ENCODE results near the gene GGCX.

The GGCX gene

DNA sequence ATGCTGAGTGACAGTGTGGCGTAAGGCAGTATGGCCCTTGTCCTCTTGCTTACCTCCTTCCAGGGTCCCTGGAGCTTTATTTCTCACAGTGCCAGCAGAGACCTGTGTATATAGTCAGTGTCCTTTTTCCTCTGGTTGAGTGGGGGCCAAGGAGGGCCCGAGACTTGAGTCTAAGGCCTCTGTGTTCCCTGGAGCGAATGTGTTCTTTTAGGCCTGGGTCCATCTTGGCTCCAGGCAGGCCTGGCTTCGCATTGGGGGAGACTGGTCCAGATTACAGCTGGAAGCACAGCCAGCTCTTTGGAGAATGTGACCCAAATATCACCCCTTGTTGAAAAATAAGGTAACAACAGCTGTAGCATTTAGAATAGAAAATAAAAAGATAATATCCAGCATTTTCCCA lies 27.9 kb upstream of the GGCX start:
- ATAC-seq (replicated peaks) (no peak), DNase-seq (no peak)
- no peaks in the 10 kb centered on the region for H3K9me3 Mint-ChIP-seq
- no peaks in the 10 kb centered on the region for H3K27me3 Mint-ChIP-seq
- H3K36me3 Mint-ChIP-seq (ENCODE audit: insufficient read depth), result peaks cover 6% of the 10 kb centered on the region
- H3K4me1 Mint-ChIP-seq (ENCODE audit: low read depth in 2 of 2), result peaks cover 23 to 42% of the 10 kb centered on the region in 2 donors
- peak overlapping the region in 1 of 2 donors; percentile 10 for H3K27ac Mint-ChIP-seq
- H3K4me3 Mint-ChIP-seq, result no peak overlapping the region

DNA sequence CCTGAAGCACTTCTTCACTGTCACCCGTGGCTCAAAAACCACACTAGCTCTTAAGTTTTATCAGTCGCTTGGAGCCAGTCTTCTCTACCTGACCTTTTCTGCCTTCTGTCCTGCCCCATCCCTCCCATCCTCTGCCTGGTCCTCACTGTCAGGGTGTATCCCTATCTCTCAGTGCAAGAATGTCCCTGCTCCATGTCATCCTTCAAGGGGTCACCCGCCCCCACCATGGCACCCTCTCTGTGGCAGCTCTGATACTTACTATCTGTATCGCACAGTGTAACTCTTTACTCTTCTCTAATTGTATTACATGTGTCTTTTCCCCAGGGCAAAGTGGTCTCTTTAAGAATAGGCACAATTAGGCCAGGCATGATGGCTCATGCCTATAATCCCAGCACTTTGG lies 27.4 kb upstream of the GGCX start:
- H3K4me3 Mint-ChIP-seq, result no peak overlapping the region
- no peaks in the 10 kb centered on the region for H3K9me3 Mint-ChIP-seq
- no peak for ATAC-seq (replicated peaks)
- H3K27me3 Mint-ChIP-seq, result no peaks in the 10 kb centered on the region
- peaks cover 6% of the 10 kb centered on the region for H3K36me3 Mint-ChIP-seq (ENCODE audit: insufficient read depth)
- H3K27ac Mint-ChIP-seq, result peak overlapping the region; percentile 13 to 70
- no peak for DNase-seq
- H3K4me1 Mint-ChIP-seq (ENCODE audit: low read depth in 2 of 2), result peaks cover 21 to 39% of the 10 kb centered on the region in 2 donors

DNA sequence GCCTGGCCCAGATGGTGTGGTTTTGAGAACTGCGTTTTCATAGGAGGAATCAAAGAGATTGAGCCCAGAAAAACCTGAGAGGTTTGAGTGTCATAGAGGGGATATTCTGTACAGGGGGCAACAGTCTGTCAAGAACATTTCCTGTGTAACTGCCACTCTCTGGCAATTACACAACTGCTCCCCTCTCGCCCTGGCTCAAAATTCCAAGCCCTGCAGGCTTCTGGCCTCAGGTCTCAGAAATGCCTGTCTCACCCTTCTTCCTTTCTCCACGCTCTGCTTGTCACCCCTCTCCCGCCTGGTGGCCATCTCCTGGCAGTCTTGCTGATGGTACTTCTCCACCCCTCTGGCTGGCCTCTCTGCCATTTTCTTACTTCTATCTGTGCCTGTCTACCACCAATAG lies 26.9 kb upstream of the GGCX start:
- Mint-ChIP-seq H3K4me3 (no peak overlapping the region), H3K4me1 (ENCODE audit: low read depth in 2 of 2) (peaks cover 25 to 40% of the 10 kb centered on the region in 2 donors), H3K36me3 (ENCODE audit: insufficient read depth) (peaks cover 6% of the 10 kb centered on the region), H3K9me3 (no peaks in the 10 kb centered on the region), H3K27me3 (no peaks in the 10 kb centered on the region), H3K27ac (peak overlapping the region; percentile 13 to 70)
- ATAC-seq (replicated peaks) (no peak), DNase-seq (no peak)

DNA sequence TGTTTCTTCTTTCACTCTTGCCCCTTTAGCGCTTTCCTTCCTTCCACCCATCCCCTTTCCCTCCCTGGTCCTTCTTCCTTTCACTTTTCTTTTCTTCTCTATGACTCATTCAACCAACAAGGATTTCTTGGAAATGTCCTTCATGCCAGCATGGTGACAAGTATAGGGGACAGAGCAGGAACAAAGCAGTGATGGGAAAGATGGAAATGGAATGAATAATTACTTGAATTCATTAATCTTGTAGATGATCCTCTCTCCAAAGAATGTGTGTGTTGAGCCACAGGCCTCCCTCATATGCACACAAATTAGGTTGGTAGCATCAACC lies 24.4 kb upstream of the GGCX start:
- ATAC-seq (replicated peaks) (no peak), DNase-seq (no peak)
- H3K4me1 Mint-ChIP-seq (ENCODE audit: low read depth in 2 of 2), result peaks cover 31 to 41% of the 10 kb centered on the region in 2 donors
- H3K9me3 Mint-ChIP-seq, result no peaks in the 10 kb centered on the region
- peak overlapping the region; percentile 78 to 85 for H3K4me3 Mint-ChIP-seq
- H3K27ac Mint-ChIP-seq, result peak overlapping the region; percentile 89 to 90
- peaks cover 6% of the 10 kb centered on the region for H3K36me3 Mint-ChIP-seq (ENCODE audit: insufficient read depth)
- no peaks in the 10 kb centered on the region for H3K27me3 Mint-ChIP-seq

DNA sequence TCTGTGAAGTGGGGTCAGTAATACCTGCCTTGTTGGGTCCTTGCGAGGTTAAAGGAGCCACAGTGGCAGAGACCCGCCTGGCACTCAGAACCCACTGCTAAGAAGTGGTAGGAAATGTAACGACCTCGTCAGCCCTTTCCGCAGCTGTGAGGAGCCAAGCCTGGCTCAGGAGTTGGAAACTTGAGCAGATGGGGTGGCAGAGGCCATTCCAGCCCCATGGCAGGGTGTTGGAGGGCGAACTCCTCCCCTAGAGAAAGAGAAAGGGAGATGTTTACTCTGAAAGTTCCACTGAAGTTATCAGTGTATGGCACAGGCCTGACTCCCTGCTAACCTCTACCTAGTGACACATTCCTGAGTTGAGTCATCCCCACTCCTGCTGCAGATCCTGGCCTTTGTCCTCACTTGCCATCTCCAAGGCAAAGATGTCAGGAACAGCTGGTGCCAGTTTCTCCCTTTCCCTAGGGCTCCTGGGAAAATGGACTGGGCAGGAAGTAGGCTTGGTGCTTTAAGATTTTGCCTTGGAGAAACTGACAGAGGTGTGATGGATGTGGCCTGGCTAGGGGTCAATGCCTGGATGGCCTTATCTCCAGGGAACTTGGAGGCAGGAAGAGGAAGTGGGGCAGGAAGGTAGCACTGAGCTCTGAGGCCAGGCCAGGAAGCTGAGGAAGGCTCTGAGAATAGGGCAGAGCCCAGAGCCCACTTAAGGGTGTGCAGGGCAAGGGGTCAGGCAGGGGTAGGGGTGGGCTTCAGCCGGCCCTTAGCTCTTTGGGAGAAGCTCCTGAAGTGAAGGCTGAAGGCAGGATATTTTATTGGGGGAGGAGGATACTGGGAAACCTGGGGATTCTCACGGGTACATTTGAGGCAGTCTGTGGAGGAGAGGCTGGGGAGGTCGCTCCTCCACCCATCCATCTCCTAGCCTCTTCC lies 23.8 kb upstream of the GGCX start:
- Mint-ChIP-seq H3K27ac (peak overlapping the region; percentile 89 to 90), H3K27me3 (no peaks in the 10 kb centered on the region), H3K4me3 (peak overlapping the region; percentile 78 to 85), H3K4me1 (ENCODE audit: low read depth in 2 of 2) (peaks cover 33 to 40% of the 10 kb centered on the region in 2 donors), H3K36me3 (ENCODE audit: insufficient read depth) (peaks cover 4% of the 10 kb centered on the region), H3K9me3 (no peaks in the 10 kb centered on the region)
- ATAC-seq (replicated peaks) (peak; percentile 50), DNase-seq (peak in 1 of 3 experiments; percentile 18)

DNA sequence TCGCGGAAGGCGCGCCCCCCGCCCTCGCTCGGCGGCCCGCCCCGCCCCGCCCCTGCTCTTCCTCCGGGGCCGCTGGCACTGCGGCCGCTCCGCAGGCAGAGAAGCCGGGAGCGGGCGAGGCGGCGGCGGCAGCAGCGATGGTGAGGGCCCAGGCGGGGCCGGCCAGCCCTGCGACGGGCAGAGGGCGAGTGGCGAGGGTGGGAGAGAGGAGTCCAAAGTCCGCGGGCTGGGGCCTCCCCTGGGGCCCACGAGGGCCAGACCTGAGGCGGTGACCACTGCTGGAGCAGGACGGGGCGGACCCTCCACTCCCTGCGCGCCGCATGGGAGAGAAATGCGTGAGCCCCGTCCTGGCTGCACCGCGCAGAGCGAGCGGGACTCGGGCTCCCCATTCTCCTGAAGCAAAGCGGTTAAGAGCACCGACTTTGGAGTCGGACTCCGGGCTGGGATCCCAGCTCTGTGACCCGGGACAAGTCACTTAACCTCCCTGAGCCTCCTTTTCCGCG lies 23.1 kb upstream of the GGCX start, which contains the start of gene VAMP5:
TSS of gene VAMP5 (plus strand) at position 78 of the 503 bp plus-strand sequence. CDS start at position 138, 60 bp downstream.
- peak; percentile 69 for ATAC-seq (replicated peaks)
- no peaks in the 10 kb centered on the region for H3K27me3 Mint-ChIP-seq
- H3K36me3 Mint-ChIP-seq (ENCODE audit: insufficient read depth), result peaks cover 8% of the 10 kb centered on the region
- peak within 1 kb of the TSS; percentile 89 to 90 for H3K27ac Mint-ChIP-seq
- peak in 1 of 3 experiments; percentile 15 for DNase-seq
- H3K9me3 Mint-ChIP-seq, result no peaks in the 10 kb centered on the region
- H3K4me1 Mint-ChIP-seq (ENCODE audit: low read depth in 2 of 2), result peaks cover 39 to 43% of the 10 kb centered on the region in 2 donors
- peak within 1 kb of the TSS; percentile 78 to 85 for H3K4me3 Mint-ChIP-seq

DNA sequence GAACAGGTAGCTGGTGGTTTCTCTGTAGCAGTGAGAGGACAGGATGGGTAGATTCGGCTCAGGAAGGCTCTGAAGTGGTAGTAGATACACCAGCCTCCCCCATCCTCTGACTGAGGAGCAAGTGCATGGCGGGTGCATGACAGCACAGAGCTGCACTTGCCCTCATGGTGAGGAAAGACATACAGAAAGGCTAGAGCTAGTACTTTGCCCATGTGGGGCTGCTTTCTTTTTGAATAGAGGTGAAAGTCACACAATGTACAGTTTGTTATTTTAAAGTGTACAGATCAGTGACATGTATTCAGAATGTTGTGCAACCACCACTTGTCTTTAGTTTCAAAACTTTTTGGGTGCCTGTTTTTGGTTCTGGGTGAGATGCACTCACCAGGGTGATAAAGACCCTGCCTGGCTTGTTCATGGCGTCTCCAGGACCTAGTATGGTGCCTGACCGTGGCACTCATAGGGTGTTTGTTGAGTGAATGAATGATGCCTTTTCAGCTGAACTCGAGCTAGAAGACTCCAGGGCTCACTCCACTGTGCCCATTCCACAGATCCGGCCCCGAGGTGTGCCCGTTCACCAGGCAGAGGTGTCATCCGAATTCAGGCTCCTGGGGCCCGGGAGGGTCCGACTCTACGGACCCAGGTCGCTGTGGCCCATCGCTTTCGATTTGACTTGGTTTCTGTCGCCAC lies 22.5 kb upstream of the GGCX start:
- H3K4me1 Mint-ChIP-seq (ENCODE audit: low read depth in 2 of 2), result peaks cover 42 to 48% of the 10 kb centered on the region in 2 donors
- peak overlapping the region; percentile 86 to 89 for H3K27ac Mint-ChIP-seq
- H3K36me3 Mint-ChIP-seq (ENCODE audit: insufficient read depth), result peaks cover 11% of the 10 kb centered on the region
- no peaks in the 10 kb centered on the region for H3K9me3 Mint-ChIP-seq
- DNase-seq, result peak in 1 of 3 experiments; percentile 23
- peak overlapping the region; percentile 78 to 85 for H3K4me3 Mint-ChIP-seq
- H3K27me3 Mint-ChIP-seq, result no peaks in the 10 kb centered on the region
- peak; percentile 44 for ATAC-seq (replicated peaks)

DNA sequence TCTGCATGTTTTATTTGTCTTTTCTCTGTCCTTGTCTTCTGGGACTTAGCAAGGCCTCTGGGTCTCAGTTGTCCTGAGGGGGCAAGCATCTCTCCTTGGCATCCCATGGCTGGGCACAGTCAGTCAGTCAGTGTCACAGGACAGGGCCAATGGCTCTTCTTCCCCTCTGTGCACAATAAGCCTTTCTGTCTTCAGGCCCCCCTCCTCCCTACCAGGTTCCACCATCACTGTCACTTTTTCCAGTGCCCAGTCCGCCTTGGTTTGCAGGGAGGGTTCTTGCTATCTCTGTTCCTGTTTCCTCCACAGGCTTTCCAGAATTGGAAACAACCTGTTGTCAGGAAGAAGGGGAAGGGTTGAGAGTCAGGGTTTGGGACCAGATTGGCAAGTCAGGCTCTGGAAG lies 21.2 kb upstream of the GGCX start:
- peaks cover 49 to 54% of the 10 kb centered on the region in 2 donors for H3K4me1 Mint-ChIP-seq (ENCODE audit: low read depth in 2 of 2)
- H3K27me3 Mint-ChIP-seq, result no peaks in the 10 kb centered on the region
- no peak overlapping the region for H3K4me3 Mint-ChIP-seq

DNA sequence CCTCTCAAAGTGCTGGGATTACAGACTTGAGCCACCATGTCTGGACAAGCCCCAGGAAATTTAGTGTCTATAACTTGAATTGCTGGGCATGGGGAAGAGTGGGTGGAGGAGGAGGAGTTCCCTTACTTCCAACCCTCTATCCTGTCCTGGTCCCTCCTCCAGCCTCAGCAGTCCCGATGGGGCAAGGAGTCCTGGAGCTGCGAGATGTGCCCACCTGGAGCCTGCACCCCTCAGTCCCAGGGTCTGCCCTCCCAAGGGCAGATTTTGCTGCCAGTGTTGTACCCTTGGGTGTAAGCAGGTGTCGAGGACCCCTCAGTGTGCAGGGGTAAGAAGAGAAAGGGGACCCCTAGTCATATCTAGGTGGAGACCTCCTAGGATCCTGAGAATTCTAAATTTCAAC lies 18.9 kb upstream of the GGCX start:
- no peaks in the 10 kb centered on the region for H3K9me3 Mint-ChIP-seq
- peaks cover 43 to 46% of the 10 kb centered on the region in 2 donors for H3K4me1 Mint-ChIP-seq (ENCODE audit: low read depth in 2 of 2)
- no peak for ATAC-seq (replicated peaks)
- H3K27ac Mint-ChIP-seq, result peak overlapping the region; percentile 16 to 51
- no peaks in the 10 kb centered on the region for H3K27me3 Mint-ChIP-seq
- peak overlapping the region in 1 of 2 donors; percentile 42 for H3K4me3 Mint-ChIP-seq
- no peak for DNase-seq
- peaks cover 15% of the 10 kb centered on the region for H3K36me3 Mint-ChIP-seq (ENCODE audit: insufficient read depth)

More for the DNA sequence above, 21.2 kb upstream of the GGCX start:
- Mint-ChIP-seq H3K36me3 (ENCODE audit: insufficient read depth) (peaks cover 15% of the 10 kb centered on the region), H3K27ac (peak overlapping the region in 1 of 2 donors; percentile 86), H3K9me3 (no peaks in the 10 kb centered on the region)
- ATAC-seq (replicated peaks) (no peak), DNase-seq (no peak)

DNA sequence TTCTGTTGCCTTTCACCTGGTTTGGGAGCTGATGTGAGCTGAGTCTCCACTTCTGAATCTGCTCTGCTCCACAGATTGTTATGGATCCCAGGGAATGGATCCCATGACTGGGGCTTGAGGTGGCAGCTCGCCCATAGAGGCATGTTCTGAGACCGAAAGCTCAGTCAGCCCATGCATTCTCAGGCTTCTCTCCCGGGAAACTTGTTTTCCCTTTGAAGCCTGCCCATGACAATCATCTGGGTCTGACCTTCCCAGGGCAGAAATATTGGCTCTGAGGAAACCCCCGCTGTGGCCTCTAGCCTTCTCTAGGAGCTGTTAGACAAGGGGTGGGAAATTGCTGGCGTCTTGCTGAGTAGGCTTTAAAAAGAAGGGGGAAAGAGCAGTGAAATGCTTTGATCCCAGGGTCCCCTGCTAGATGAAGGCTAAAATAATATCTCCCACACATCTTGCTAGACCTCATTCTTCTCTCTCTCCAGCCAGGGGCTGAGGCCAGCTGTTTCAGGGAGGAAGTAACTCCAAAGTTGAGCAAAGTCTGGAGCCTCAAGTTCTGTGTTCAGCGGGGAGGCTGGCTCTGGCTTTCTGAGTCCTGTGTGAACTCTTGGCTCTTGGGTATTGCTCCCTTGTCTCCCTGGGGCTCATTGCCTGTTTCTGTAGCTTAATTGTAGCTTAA lies 18.1 kb upstream of the GGCX start:
- no peaks in the 10 kb centered on the region for H3K9me3 Mint-ChIP-seq
- peak overlapping the region in 1 of 2 donors; percentile 96 for H3K27ac Mint-ChIP-seq
- H3K27me3 Mint-ChIP-seq, result no peaks in the 10 kb centered on the region
- ATAC-seq (replicated peaks) (no peak), DNase-seq (no peak)
- H3K36me3 Mint-ChIP-seq (ENCODE audit: insufficient read depth), result peaks cover 15% of the 10 kb centered on the region
- peak overlapping the region; percentile 96 to 97 for H3K4me3 Mint-ChIP-seq
- peaks cover 38 to 40% of the 10 kb centered on the region in 2 donors for H3K4me1 Mint-ChIP-seq (ENCODE audit: low read depth in 2 of 2)

DNA sequence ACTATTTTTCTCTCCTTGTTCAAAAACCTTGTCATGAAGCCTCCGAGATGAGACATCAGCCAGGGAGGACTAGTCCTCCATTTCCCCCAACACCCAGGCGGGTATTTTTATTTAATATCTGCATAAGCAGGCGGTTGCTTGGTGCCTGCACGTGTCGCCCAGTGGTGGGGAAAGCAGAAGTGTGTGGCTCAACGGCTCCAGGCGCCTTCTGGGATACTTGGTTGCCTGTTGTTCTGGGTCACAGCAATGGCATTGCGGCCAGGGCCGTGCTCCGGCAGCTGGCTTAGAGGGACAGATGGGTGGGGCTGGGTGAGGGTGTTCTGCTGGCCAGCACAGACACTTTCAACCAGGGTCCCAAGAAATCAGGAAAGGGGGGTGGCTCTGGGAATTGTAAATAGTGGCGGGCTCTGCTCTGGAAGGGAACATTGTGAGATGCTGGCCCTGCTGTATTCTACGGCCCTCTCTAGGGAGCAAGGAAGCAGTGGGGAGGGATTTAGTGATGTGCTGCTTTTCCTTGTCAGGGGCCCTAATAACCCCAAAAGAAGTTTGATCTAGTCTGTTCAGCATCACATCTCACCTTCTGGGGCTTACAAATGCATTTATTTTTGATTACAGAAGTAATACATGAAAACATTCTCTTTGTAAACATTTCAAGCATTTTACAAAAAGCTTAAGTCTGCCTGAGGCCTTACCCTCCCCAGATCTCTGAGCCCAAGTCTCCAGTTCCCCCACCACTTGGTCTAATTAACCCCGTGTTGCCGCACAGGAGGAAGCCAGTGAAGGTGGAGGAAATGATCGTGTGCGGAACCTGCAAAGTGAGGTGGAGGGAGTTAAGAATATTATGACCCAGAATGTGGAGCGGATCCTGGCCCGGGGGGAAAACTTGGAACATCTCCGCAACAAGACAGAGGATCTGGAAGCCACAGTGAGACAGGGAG lies 17.2 kb upstream of the GGCX start:
- Mint-ChIP-seq H3K4me3 (peak overlapping the region; percentile 96 to 97), H3K9me3 (no peaks in the 10 kb centered on the region), H3K4me1 (ENCODE audit: low read depth in 2 of 2) (peaks cover 37 to 38% of the 10 kb centered on the region in 2 donors), H3K27ac (peak overlapping the region; percentile 96 to 97), H3K27me3 (no peaks in the 10 kb centered on the region), H3K36me3 (ENCODE audit: insufficient read depth) (peaks cover 15% of the 10 kb centered on the region)
- ATAC-seq (replicated peaks) (peak; percentile 53), DNase-seq (no peak)
